Caco-2 (cell line): Measurements from ENCODE around the gene LRP1B. TPM values are rescaled to one million over a fixed set of nuclear protein-coding genes. Genes with fewer than 3 reads are reported as not detected.

Experiments
- BruUV-seq: library from RNA; stranded (reverse); fragments of 400-500 nt; replicated peaks from 2 replicates; lab custom pipeline; 2021; lab: Mats Ljungman, UMichigan
- CTCF ChIA-PET: fragments of 300-600 bp; sonication (Branson Sonifier 250); formaldehyde crosslinking; loops from one replicate; lab custom pipeline; 2022; ENCODE audit warnings: antibody characterized with exemption; lab: Charles Lee
- POLR2A ChIA-PET: fragments of 300-600 bp; sonication (Branson Sonifier 250); formaldehyde crosslinking; loops from one replicate; lab custom pipeline; 2022; ENCODE audit warnings: antibody characterized with exemption; lab: Charles Lee
- DNase-seq, 2 experiments: peaks; one replicate each; pipeline versions ENCODE4 v3.0.0 to v3.0.0-alpha.2; 2020 to 2022
- H3K27me3 ChIP-seq: replicated peaks from 2 replicates; pipeline ENCODE4 v1.6.0; 2011; ENCODE audit warnings: low read length; ENCODE audit not compliant: control insufficient read depth, insufficient read depth
- H3K36me3 ChIP-seq: 2 replicates; pipeline ENCODE4 v1.5.1; 2011; ENCODE audit warnings: low read length; ENCODE audit not compliant: control insufficient read depth, insufficient read depth
- H3K4me1 ChIP-seq: fragments of 250-450 bp; sonication (Bioruptor Pico); 2 replicates; pipeline ENCODE4 v1.5.1; 2020; ENCODE audit warnings: mild to moderate bottlenecking
- H3K4me3 ChIP-seq: 2 replicates; pipeline ENCODE4 v1.5.1; 2011; ENCODE audit warnings: low read depth, mild to moderate bottlenecking, control low read depth, low read length
- H3K9me3 ChIP-seq: fragments of 250-450 bp; sonication (Bioruptor Pico); 2 replicates; pipeline ENCODE4 v1.5.1; 2020; ENCODE audit warnings: mild to moderate bottlenecking, moderate library complexity
- H3K27ac Mint-ChIP-seq: one replicate; pipeline ENCODE4 v1.8.0; 2022; ENCODE audit warnings: mixed read lengths; ENCODE audit not compliant: unreplicated experiment
- H3K27me3 Mint-ChIP-seq: one replicate; pipeline ENCODE4 v1.8.0; 2022; ENCODE audit warnings: mixed read lengths; ENCODE audit not compliant: insufficient read depth, unreplicated experiment
- H3K36me3 Mint-ChIP-seq: one replicate; pipeline ENCODE4 v1.8.0; 2022; ENCODE audit warnings: mild to moderate bottlenecking, mixed read lengths; ENCODE audit not compliant: insufficient read depth, unreplicated experiment
- H3K4me1 Mint-ChIP-seq: one replicate; pipeline ENCODE4 v1.8.0; 2022; ENCODE audit warnings: low read depth, mixed read lengths; ENCODE audit not compliant: unreplicated experiment
- H3K4me3 Mint-ChIP-seq: one replicate; pipeline ENCODE4 v1.8.0; 2022; ENCODE audit warnings: mild to moderate bottlenecking, moderate library complexity, mixed read lengths; ENCODE audit not compliant: unreplicated experiment
- H3K9me3 Mint-ChIP-seq: one replicate; pipeline ENCODE4 v1.8.0; 2022; ENCODE audit warnings: mixed read lengths; ENCODE audit not compliant: unreplicated experiment
- CTCF ChIP-seq, 2 experiments: fragments of 200-600 bp in 1 of 2; IDR thresholded peaks; 1 replicate in 1 of 2; 2 replicates in 1 of 2; pipeline versions ENCODE4 v1.5.1 to v1.8.0; 2011 to 2022; ENCODE audit warnings: antibody characterized with exemption in 1 of 2, control low read depth in 1 of 2, inconsistent platforms in 1 of 2, low read depth in 1 of 2, low read length in 1 of 2, mild to moderate bottlenecking in 1 of 2, moderate library complexity in 1 of 2; ENCODE audit not compliant: insufficient read depth in 1 of 2, severe bottlenecking in 1 of 2, unreplicated experiment in 1 of 2
- intact Hi-C: fragments of 100-400 bp; cut with micrococcal nuclease; formaldehyde crosslinking; loops from one replicate; pipeline ENCODE4 v1.10.0; 2022; ENCODE audit not compliant: unreplicated experiment
- total RNA-seq: library from RNA; stranded (reverse); gene quantifications from 2 replicates; pipeline ENCODE4 v1.2.3, GENCODE V29; 2022

LRP1B gene
- total RNA-seq, 1 experiment from 2014 or later, result not detected

- no peaks in the 10 kb centered on the region for H3K4me1 ChIP-seq
- Mint-ChIP-seq H3K27ac (no peak overlapping the region), H3K9me3 (peaks cover 9% of the 10 kb centered on the region), H3K4me3 (no peak overlapping the region), H3K36me3 (no peaks in the 10 kb centered on the region), H3K4me1 (no peaks in the 10 kb centered on the region), H3K27me3 (no peaks in the 10 kb centered on the region)
- no TSS peak for BruUV-seq
- DNase-seq, result no peak
- ChIA-PET CTCF (no interaction called here), POLR2A (no interaction called here)
- H3K4me3 ChIP-seq, result no peak overlapping the region
- no peaks in the 10 kb centered on the region for H3K27me3 ChIP-seq
- TF ChIP-seq CTCF (IDR thresholded peaks at IDR 0.05; ENCODE audit: insufficient read depth in 1 of 2, low read depth in 1 of 2, low read length in 1 of 2, severe bottlenecking in 1 of 2, unreplicated experiment in 1 of 2), result no peak
- intact Hi-C loops, result no loop called here
- no peaks in the 10 kb centered on the region for H3K36me3 ChIP-seq
- no peaks in the 10 kb centered on the region for H3K9me3 ChIP-seq
Measured at GRCh38 chr2:141317986-141318385, 812.8 kb downstream of the LRP1B start.

- DNase-seq, result no peak
- no peaks in the 10 kb centered on the region for H3K27me3 Mint-ChIP-seq
- H3K36me3 Mint-ChIP-seq, result no peaks in the 10 kb centered on the region
- H3K9me3 Mint-ChIP-seq, result peaks cover 9% of the 10 kb centered on the region
- intact Hi-C loops, result no loop called here
- no peak overlapping the region for H3K4me3 Mint-ChIP-seq
- H3K36me3 ChIP-seq, result no peaks in the 10 kb centered on the region
- no peaks in the 10 kb centered on the region for H3K27me3 ChIP-seq
- no TSS peak for BruUV-seq
- H3K4me1 ChIP-seq, result no peaks in the 10 kb centered on the region
- POLR2A ChIA-PET, result no interaction called here
- TF ChIP-seq CTCF (IDR thresholded peaks at IDR 0.05; ENCODE audit: insufficient read depth in 1 of 2, low read depth in 1 of 2, low read length in 1 of 2, severe bottlenecking in 1 of 2, unreplicated experiment in 1 of 2), result no peak
- CTCF ChIA-PET, result no interaction called here
- no peaks in the 10 kb centered on the region for H3K9me3 ChIP-seq
- no peak overlapping the region for H3K4me3 ChIP-seq
- no peaks in the 10 kb centered on the region for H3K4me1 Mint-ChIP-seq
- no peak overlapping the region for H3K27ac Mint-ChIP-seq
Measured at GRCh38 chr2:141316606-141317005, 814.2 kb downstream of the LRP1B start.

DNA sequence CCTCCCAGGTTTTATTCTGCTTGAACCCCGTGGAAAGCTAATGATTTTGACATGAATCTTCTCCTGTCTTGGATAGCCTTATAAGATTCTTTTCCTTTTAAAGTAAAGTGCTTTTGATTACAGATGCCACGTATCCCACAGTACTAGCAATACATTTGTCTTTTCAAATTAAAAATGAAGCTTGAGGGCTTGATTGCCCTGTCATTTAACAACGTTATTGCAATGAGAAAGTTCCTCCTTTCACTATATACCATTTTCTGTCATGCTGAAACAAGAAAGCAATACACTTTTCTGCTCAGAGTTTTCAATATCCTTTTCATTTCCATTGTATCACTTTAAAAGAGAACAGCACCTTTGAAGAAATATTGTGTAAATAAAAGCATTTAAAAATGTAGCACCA is 814.7 kb downstream of the LRP1B start:
- no peaks in the 10 kb centered on the region for H3K4me1 ChIP-seq
- no TSS peak for BruUV-seq
- no peaks in the 10 kb centered on the region for H3K9me3 ChIP-seq
- TF ChIP-seq CTCF (IDR thresholded peaks at IDR 0.05; ENCODE audit: insufficient read depth in 1 of 2, low read depth in 1 of 2, low read length in 1 of 2, severe bottlenecking in 1 of 2, unreplicated experiment in 1 of 2), result no peak
- Mint-ChIP-seq H3K9me3 (peaks cover 9% of the 10 kb centered on the region), H3K36me3 (no peaks in the 10 kb centered on the region), H3K27ac (no peak overlapping the region), H3K4me1 (no peaks in the 10 kb centered on the region), H3K27me3 (no peaks in the 10 kb centered on the region), H3K4me3 (no peak overlapping the region)
- intact Hi-C loops, result no loop called here
- CTCF ChIA-PET, result no interaction called here
- POLR2A ChIA-PET, result no interaction called here
- no peaks in the 10 kb centered on the region for H3K27me3 ChIP-seq
- no peak for DNase-seq
- H3K36me3 ChIP-seq, result no peaks in the 10 kb centered on the region
- no peak overlapping the region for H3K4me3 ChIP-seq
